ENCODE data around the gene TMEM151A.

Gene TMEM151A

DNA sequence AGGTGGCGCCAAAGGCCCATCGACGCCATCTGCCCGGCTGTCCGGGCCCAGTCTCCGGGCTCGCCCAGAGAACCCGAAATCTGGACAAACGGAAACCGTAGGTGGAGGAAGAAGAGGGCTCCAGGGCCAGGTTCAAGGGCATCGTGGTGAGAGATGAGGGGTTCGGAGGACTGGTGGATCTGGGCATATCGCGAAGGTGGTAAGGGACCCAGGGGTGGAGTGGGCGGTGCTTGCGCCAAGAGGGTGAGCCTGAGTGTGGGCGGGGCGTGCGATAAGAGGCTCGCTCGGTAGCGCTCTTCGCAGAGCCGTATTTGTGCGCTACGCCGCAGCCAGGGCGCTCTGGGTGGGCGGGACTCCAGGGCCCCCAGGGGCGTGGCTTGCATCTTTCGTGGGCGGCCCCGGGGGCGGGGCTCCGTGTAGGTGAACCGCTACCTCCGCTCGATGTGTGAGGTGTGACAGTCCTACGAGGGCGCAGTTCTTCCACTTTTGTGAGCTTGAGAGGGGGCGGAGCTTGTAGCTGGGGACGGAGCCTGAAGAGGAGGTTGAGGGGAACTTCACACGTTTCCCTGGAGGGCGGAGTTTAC, 20.4 kb downstream of the TMEM151A start:
- Histone ChIP-seq H3K18ac (ENCODE audit: low read length) (no peak overlapping the region), H3K27ac (ENCODE audit: low read depth, low read length) (peak overlapping the region; percentile 54), H2BK5ac (ENCODE audit: low read depth, low read length, poor library complexity) (no peak overlapping the region), H3K4me2 (ENCODE audit: low read length) (peak overlapping the region; percentile 76), H2BK120ac (ENCODE audit: insufficient read depth, low read length, poor library complexity) (peak overlapping the region; percentile 26), H4K8ac (ENCODE audit: low read depth, low read length) (peak overlapping the region; percentile 32), H3K36me3 (ENCODE audit: control insufficient read depth in 1 of 2, insufficient read depth in 2 of 2, low read length in 2 of 2) (no peaks in the 10 kb centered on the region), H2BK12ac (ENCODE audit: low read length) (peak overlapping the region; percentile 24), H4K12ac (ENCODE audit: low read depth, low read length) (peak overlapping the region; percentile 21), H3K4ac (ENCODE audit: low read depth, low read length) (peak overlapping the region; percentile 13), H2AK5ac (ENCODE audit: low read length) (no peak overlapping the region), H3K23ac (ENCODE audit: low read length) (no peak overlapping the region), H3K4me3 (ENCODE audit: low read depth, low read length) (peak overlapping the region; percentile 62), H3K27me3 (ENCODE audit: insufficient read depth, low read length) (no peaks in the 10 kb centered on the region), H2AFZ (ENCODE audit: insufficient read depth, low read length, poor library complexity) (peak overlapping the region; percentile 38), H3K79me2 (ENCODE audit: control insufficient read depth, insufficient read depth, low read length, poor library complexity) (no peaks in the 10 kb centered on the region), H3K4me1 (ENCODE audit: control insufficient read depth in 1 of 2, insufficient read depth in 2 of 2, low read length in 2 of 2) (peaks cover 27 to 31% of the 10 kb centered on the region in 2 experiments), H4K91ac (ENCODE audit: low read depth, low read length) (peak overlapping the region; percentile 69), H3K14ac (ENCODE audit: low read length) (peak overlapping the region; percentile 19), H3K9me3 (ENCODE audit: insufficient read depth, low read depth, low read length) (peaks cover 5% of the 10 kb centered on the region), H3K79me1 (ENCODE audit: low read length) (peaks cover 19% of the 10 kb centered on the region), H3K9ac (ENCODE audit: low read length) (no peak overlapping the region)
- WGBS (ENCODE audit: extremely low coverage, insufficient coverage, insufficient read length) = no CpG with 5 or more reads among the region's 44 CpGs
- DNase-seq = peak; percentile 96 to 98

DNA sequence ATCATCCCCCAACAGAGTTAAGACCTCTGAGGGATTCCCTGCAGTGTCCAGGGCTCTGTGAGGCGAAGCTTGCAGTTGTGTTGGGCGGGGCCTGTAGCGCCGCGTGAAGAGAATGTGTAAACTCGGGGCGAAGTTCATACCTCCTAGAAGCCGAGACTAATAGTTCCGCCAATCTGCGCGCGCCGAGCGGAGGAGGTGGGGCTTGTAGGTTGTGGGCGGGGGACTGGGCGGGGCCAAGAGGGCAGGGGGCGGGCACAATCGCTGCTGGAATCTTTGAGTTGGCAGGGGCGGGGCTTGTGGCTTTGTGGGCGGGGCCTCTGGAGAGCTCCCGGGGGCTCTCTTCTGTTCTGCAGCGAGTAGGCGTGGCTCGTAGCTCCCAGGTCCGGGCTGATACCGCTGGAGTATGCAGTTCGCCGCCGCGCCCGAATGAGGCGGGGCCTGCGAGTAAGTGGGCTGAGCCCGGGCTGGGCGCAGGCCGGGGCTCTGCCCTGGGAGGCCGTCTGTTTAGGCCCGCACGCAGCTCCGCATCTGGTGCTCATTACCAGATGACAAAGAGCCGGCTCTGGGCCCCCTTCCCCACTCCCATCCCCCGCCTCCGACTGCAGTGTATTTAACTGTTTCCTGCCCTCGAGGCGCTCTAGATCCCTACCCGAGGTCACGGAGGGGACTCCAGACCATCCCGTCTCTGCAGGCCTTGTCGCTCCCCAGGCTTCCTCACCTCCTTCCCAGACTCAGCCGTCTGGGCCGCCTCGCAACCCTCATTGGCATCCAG, 21.0 kb downstream of the TMEM151A start:
- Histone ChIP-seq H3K27me3 (ENCODE audit: insufficient read depth, low read length) (no peaks in the 10 kb centered on the region), H4K8ac (ENCODE audit: low read depth, low read length) (peak overlapping the region; percentile 52), H3K4me1 (ENCODE audit: control insufficient read depth in 1 of 2, insufficient read depth in 2 of 2, low read length in 2 of 2) (peaks cover 33 to 38% of the 10 kb centered on the region in 2 experiments), H2AFZ (ENCODE audit: insufficient read depth, low read length, poor library complexity) (peak overlapping the region; percentile 66), H3K79me1 (ENCODE audit: low read length) (peaks cover 26% of the 10 kb centered on the region), H3K4me3 (ENCODE audit: low read depth, low read length) (peak overlapping the region; percentile 45), H3K4ac (ENCODE audit: low read depth, low read length) (peak overlapping the region; percentile 71), H3K36me3 (ENCODE audit: control insufficient read depth in 1 of 2, insufficient read depth in 2 of 2, low read length in 2 of 2) (no peaks in the 10 kb centered on the region), H3K79me2 (ENCODE audit: control insufficient read depth, insufficient read depth, low read length, poor library complexity) (no peaks in the 10 kb centered on the region), H3K27ac (ENCODE audit: low read depth, low read length) (peak overlapping the region; percentile 88), H4K91ac (ENCODE audit: low read depth, low read length) (peak overlapping the region; percentile 90), H3K18ac (ENCODE audit: low read length) (peak overlapping the region; percentile 73), H3K23ac (ENCODE audit: low read length) (no peak overlapping the region), H3K9me3 (ENCODE audit: insufficient read depth, low read depth, low read length) (peaks cover 5% of the 10 kb centered on the region), H3K14ac (ENCODE audit: low read length) (peak overlapping the region; percentile 38), H2BK120ac (ENCODE audit: insufficient read depth, low read length, poor library complexity) (peak overlapping the region; percentile 44), H3K9ac (ENCODE audit: low read length) (no peak overlapping the region), H2AK5ac (ENCODE audit: low read length) (no peak overlapping the region), H4K12ac (ENCODE audit: low read depth, low read length) (peak overlapping the region; percentile 21), H2BK12ac (ENCODE audit: low read length) (peak overlapping the region; percentile 32), H2BK5ac (ENCODE audit: low read depth, low read length, poor library complexity) (peak overlapping the region; percentile 63), H3K4me2 (ENCODE audit: low read length) (peak overlapping the region; percentile 76)
- peak; percentile 97 to 98 for DNase-seq
- WGBS (ENCODE audit: extremely low coverage, insufficient coverage, insufficient read length) = no CpG with 5 or more reads among the region's 52 CpGs

DNA sequence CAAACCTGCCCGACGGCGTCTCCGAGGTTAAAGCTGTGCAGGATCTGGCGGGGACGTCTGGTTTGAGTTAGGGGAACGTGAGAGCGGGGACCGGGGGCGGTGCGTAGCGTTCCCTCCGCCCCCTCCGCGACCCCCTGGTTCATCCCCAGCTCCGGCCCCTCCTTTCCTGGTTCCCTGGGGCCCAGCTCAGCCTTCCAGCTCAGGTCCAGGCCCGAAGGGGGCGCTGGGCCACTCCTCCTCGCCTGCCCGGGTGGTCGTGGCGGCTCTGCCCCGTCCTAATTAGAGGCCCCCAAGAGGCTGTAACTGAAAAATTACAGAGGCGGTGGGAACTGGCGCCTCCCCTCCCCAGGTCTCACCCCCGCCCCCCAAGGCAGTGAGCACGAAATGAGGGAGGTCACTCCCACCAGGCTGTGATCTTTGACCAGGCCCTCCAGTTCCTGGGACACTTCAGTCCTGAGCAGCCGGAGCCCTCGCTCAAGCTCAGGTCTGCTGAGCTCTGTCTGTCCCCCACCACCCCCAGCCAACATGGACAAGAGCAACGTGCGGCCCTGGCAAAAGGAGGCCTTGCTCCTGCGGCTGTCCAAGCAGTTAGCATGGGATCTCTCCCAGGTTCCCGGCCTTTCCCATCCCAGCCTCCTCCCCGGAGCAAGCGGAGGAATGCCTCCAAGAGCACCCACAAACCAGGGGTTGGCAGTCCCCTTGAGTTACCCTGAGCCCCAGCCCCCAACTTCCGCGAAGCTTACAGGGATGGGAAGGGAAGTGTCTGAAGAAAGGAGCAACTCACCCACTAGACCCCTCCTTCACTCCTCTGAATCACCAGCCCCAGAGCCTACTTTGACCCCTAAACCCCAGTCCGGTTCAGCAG, 21.9 kb downstream of the TMEM151A start:
- Histone ChIP-seq H3K4me1 (ENCODE audit: control insufficient read depth in 1 of 2, insufficient read depth in 2 of 2, low read length in 2 of 2) (peaks cover 41 to 46% of the 10 kb centered on the region in 2 experiments), H3K79me2 (ENCODE audit: control insufficient read depth, insufficient read depth, low read length, poor library complexity) (no peaks in the 10 kb centered on the region), H3K18ac (ENCODE audit: low read length) (peak overlapping the region; percentile 73), H3K14ac (ENCODE audit: low read length) (peak overlapping the region; percentile 54), H4K91ac (ENCODE audit: low read depth, low read length) (peak overlapping the region; percentile 90), H2AFZ (ENCODE audit: insufficient read depth, low read length, poor library complexity) (peak overlapping the region; percentile 66), H3K27ac (ENCODE audit: low read depth, low read length) (peak overlapping the region; percentile 88), H2BK5ac (ENCODE audit: low read depth, low read length, poor library complexity) (peak overlapping the region; percentile 63), H3K79me1 (ENCODE audit: low read length) (peaks cover 30% of the 10 kb centered on the region), H4K8ac (ENCODE audit: low read depth, low read length) (peak overlapping the region; percentile 63), H2AK5ac (ENCODE audit: low read length) (peak overlapping the region; percentile 14), H3K27me3 (ENCODE audit: insufficient read depth, low read length) (no peaks in the 10 kb centered on the region), H3K9ac (ENCODE audit: low read length) (peak overlapping the region; percentile 30), H3K4me2 (ENCODE audit: low read length) (peak overlapping the region; percentile 59), H3K23ac (ENCODE audit: low read length) (no peak overlapping the region), H3K9me3 (ENCODE audit: insufficient read depth, low read depth, low read length) (peaks cover 7% of the 10 kb centered on the region), H2BK12ac (ENCODE audit: low read length) (peak overlapping the region; percentile 32), H2BK120ac (ENCODE audit: insufficient read depth, low read length, poor library complexity) (peak overlapping the region; percentile 57), H4K12ac (ENCODE audit: low read depth, low read length) (peak overlapping the region; percentile 43), H3K4me3 (ENCODE audit: low read depth, low read length) (peak overlapping the region; percentile 25), H3K4ac (ENCODE audit: low read depth, low read length) (peak overlapping the region; percentile 71), H3K36me3 (ENCODE audit: control insufficient read depth in 1 of 2, insufficient read depth in 2 of 2, low read length in 2 of 2) (no peaks in the 10 kb centered on the region)
- no peak for DNase-seq
- no CpG with 5 or more reads among the region's 38 CpGs for WGBS (ENCODE audit: extremely low coverage, insufficient coverage, insufficient read length)

DNA sequence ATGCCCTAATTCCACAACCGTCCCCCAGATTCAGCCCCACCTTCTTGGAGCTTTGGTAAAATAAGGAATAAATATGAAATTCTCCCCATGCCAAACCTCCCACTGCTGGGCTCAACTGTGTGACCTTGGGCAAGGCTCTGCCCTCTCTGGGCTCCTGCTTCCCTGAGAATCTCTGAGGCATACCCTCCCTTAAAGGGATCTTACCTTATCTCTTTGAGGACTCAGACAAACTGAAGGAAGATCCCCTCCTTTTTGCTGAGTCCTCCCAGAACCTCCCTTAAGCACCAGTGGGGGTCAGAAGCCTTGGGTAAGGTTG, 22.4 kb downstream of the TMEM151A start:
- Histone ChIP-seq H3K79me1 (ENCODE audit: low read length) (peaks cover 30% of the 10 kb centered on the region), H3K4me3 (ENCODE audit: low read depth, low read length) (no peak overlapping the region), H2BK120ac (ENCODE audit: insufficient read depth, low read length, poor library complexity) (peak overlapping the region; percentile 57), H3K18ac (ENCODE audit: low read length) (peak overlapping the region; percentile 24), H3K9ac (ENCODE audit: low read length) (no peak overlapping the region), H3K4ac (ENCODE audit: low read depth, low read length) (no peak overlapping the region), H4K12ac (ENCODE audit: low read depth, low read length) (no peak overlapping the region), H3K9me3 (ENCODE audit: insufficient read depth, low read depth, low read length) (peaks cover 7% of the 10 kb centered on the region), H3K4me1 (ENCODE audit: control insufficient read depth in 1 of 2, insufficient read depth in 2 of 2, low read length in 2 of 2) (peaks cover 45 to 47% of the 10 kb centered on the region in 2 experiments), H4K8ac (ENCODE audit: low read depth, low read length) (no peak overlapping the region), H3K27ac (ENCODE audit: low read depth, low read length) (peak overlapping the region; percentile 88), H3K36me3 (ENCODE audit: control insufficient read depth in 1 of 2, insufficient read depth in 2 of 2, low read length in 2 of 2) (no peaks in the 10 kb centered on the region), H2AFZ (ENCODE audit: insufficient read depth, low read length, poor library complexity) (no peak overlapping the region), H3K27me3 (ENCODE audit: insufficient read depth, low read length) (no peaks in the 10 kb centered on the region), H4K91ac (ENCODE audit: low read depth, low read length) (peak overlapping the region; percentile 90), H3K23ac (ENCODE audit: low read length) (no peak overlapping the region), H2BK12ac (ENCODE audit: low read length) (peak overlapping the region; percentile 16), H2BK5ac (ENCODE audit: low read depth, low read length, poor library complexity) (peak overlapping the region; percentile 63), H3K4me2 (ENCODE audit: low read length) (peak overlapping the region; percentile 59), H3K79me2 (ENCODE audit: control insufficient read depth, insufficient read depth, low read length, poor library complexity) (no peaks in the 10 kb centered on the region), H2AK5ac (ENCODE audit: low read length) (peak overlapping the region; percentile 14), H3K14ac (ENCODE audit: low read length) (no peak overlapping the region)
- WGBS (ENCODE audit: extremely low coverage, insufficient coverage, insufficient read length) = no CpG with 5 or more reads among the region's 1 CpG
- no peak for DNase-seq

Data from trophoblast cell (in vitro differentiated cells and primary cell).